Right atrium auricular region (tissue), 2 donors: ENCODE data around the gene ACSF3. TPM values are rescaled to one million over a fixed set of nuclear protein-coding genes. Genes with fewer than 3 reads are reported as not detected.
"Not testable (repeated sequence)": the region's sequence is repeated elsewhere in the genome, so short reads cannot be mapped to it uniquely, and the experiment has no call there.

ENCODE experiments used
- DNase-seq: peaks from one replicate; pipeline ENCODE4 v3.0.0-alpha.2; 2019; ENCODE audit warnings: low spot score
- H3K27ac ChIP-seq, 2 donors: fragments of 200-600 bp; sonication (generic); 1 replicate in 1 of 2; 2 replicates in 1 of 2; pipeline ENCODE4 v1.5.1; 2016 to 2019
- H3K27me3 ChIP-seq, 2 donors: fragments of 200-600 bp; sonication (generic); one replicate each; pipeline versions ENCODE4 v1.5.1 to v1.6.0; 2017 to 2019
- H3K36me3 ChIP-seq: fragments of 200-600 bp; sonication (generic); one replicate; pipeline ENCODE4 v1.5.1; 2016
- H3K4me1 ChIP-seq, 2 donors: fragments of 200-600 bp; sonication (generic); one replicate each; pipeline versions ENCODE4 v1.5.1 to v1.6.0; 2017 to 2019
- H3K4me3 ChIP-seq, 2 donors: fragments of 200-600 bp; sonication (generic); 1 replicate in 1 of 2; 2 replicates in 1 of 2; pipeline ENCODE4 v1.5.1; 2017 to 2019; ENCODE audit warnings: mild to moderate bottlenecking in 1 of 2, moderate library complexity in 1 of 2
- H3K9me3 ChIP-seq, 2 donors: fragments of 200-600 bp; sonication (generic); one replicate each; pipeline ENCODE4 v1.5.1; 2019
- total RNA-seq, 2 donors: library from RNA; depleted of rRNA; stranded (reverse); fragments of >200 nt; gene quantifications; one replicate each; pipeline ENCODE4 v1.1.0, GENCODE V29; 2016
- TF ChIP-seq, protein P1 (sequence below), 2 donors: fragments of 200-600 bp; sonication (generic); IDR thresholded peaks; one replicate each; pipeline ENCODE4 v1.5.1; 2019; ENCODE audit warnings: antibody characterized with exemption in 2 of 2

The ACSF3 gene
- total RNA-seq, 2 donors from 2014 or later = 13.4 to 15.9 TPM

DNA sequence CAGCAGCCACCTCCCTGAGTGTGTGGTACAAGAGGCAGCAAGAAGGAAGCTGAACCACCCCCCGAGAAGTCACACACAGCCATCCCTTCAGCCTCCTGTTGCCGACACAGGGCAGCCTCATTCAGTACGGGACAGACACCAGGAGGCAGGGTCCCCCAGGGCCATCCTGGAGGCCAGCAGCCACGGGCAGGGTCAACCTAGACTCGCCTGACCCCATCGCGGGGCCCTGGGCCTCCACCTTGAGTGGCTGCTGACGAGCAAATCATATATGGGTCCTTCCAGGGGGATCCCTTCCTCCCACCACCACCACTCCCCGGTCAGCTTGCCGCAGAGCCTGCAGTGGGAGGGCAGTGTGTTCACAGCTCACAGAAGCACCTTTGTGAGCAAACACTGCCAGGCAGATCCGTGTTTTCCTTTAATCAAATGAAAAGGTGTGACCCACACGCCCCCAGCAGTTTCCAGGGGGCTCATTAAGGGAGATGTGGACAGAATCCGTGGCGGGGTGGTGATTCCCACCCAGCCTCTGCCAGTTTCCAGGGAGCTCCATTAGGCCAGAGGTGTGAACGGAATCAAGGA is 5.6 kb upstream of the ACSF3 start:
- H3K9me3 ChIP-seq = no peaks in the 10 kb centered on the region
- no peak for DNase-seq
- no peak overlapping the region for H3K4me3 ChIP-seq
- H3K27me3 ChIP-seq = no peaks in the 10 kb centered on the region
- TF ChIP-seq, protein P1, sequence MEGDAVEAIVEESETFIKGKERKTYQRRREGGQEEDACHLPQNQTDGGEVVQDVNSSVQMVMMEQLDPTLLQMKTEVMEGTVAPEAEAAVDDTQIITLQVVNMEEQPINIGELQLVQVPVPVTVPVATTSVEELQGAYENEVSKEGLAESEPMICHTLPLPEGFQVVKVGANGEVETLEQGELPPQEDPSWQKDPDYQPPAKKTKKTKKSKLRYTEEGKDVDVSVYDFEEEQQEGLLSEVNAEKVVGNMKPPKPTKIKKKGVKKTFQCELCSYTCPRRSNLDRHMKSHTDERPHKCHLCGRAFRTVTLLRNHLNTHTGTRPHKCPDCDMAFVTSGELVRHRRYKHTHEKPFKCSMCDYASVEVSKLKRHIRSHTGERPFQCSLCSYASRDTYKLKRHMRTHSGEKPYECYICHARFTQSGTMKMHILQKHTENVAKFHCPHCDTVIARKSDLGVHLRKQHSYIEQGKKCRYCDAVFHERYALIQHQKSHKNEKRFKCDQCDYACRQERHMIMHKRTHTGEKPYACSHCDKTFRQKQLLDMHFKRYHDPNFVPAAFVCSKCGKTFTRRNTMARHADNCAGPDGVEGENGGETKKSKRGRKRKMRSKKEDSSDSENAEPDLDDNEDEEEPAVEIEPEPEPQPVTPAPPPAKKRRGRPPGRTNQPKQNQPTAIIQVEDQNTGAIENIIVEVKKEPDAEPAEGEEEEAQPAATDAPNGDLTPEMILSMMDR (IDR thresholded peaks at IDR 0.05) = no peak
- H3K36me3 ChIP-seq = no peaks in the 10 kb centered on the region
- no peak overlapping the region for H3K27ac ChIP-seq
- H3K4me1 ChIP-seq = peaks cover 0 to 1% of the 10 kb centered on the region in 2 donors

- Histone ChIP-seq H3K9me3 (no peaks in the 10 kb centered on the region), H3K4me1 (peaks cover 0 to 6% of the 10 kb centered on the region in 2 donors), H3K27ac (no peak overlapping the region), H3K27me3 (no peaks in the 10 kb centered on the region), H3K4me3 (no peak overlapping the region), H3K36me3 (no peaks in the 10 kb centered on the region)
- DNase-seq = no peak
- TF ChIP-seq, protein P1 (IDR thresholded peaks at IDR 0.05) = no peak
These were observed 4.5 kb upstream of the ACSF3 start for GRCh38 chr16:89089120-89089519.

- Histone ChIP-seq H3K4me3 (no peak overlapping the region), H3K9me3 (no peaks in the 10 kb centered on the region), H3K4me1 (peaks cover 0 to 16% of the 10 kb centered on the region in 2 donors), H3K36me3 (no peaks in the 10 kb centered on the region), H3K27me3 (no peaks in the 10 kb centered on the region), H3K27ac (no peak overlapping the region)
- DNase-seq = no peak
- TF ChIP-seq, protein P1 (IDR thresholded peaks at IDR 0.05) = no peak
These were observed 3.4 kb upstream of the ACSF3 start for GRCh38 chr16:89090182-89090630.

DNA sequence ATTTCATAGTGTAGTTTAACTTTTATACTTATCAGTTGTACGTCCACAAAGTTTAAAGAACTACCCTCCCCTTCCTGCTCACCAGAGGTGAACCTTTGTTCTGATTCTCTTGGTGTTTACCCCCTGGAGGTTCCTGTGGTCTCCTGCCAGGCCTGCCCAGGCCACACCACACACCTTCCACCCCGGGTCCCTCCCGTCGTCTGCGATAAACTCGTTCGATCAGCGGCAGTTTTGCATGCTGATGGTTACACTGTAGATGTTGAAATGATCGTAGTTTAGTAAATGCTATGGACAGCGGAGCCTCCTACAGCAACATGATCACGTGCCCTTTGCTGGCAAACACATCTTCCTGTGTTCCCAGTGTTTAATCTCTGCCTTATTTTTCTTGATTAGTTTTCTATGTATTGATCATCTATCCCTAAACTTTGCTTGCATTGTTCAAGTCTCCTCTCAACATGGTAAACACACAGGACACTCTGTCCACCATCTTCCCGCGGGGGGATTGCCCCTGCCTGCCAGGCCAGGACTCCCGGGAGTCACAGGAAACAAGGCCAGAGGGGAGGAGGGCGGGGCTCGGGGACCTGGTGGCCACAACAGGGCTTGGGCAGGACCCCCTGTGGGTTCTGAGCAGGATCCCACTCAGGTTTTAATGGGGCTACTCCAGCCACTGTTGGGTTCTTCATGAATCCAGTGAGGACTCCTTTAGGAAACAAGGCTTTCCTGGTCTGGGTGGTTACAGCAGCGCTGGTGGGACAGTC is 2.8 kb upstream of the ACSF3 start:
- no peaks in the 10 kb centered on the region for H3K27me3 ChIP-seq
- DNase-seq = no peak
- no peaks in the 10 kb centered on the region for H3K36me3 ChIP-seq
- TF ChIP-seq, protein P1 (IDR thresholded peaks at IDR 0.05) = no peak
- H3K9me3 ChIP-seq = no peaks in the 10 kb centered on the region
- H3K4me1 ChIP-seq = peaks cover 0 to 17% of the 10 kb centered on the region in 2 donors
- H3K4me3 ChIP-seq = no peak overlapping the region
- H3K27ac ChIP-seq = no peak overlapping the region

GRCh38 chr16:89092013-89092412 is 1.6 kb upstream of the ACSF3 start:
- Histone ChIP-seq H3K36me3 (no peaks in the 10 kb centered on the region), H3K4me3 (no peak overlapping the region), H3K4me1 (peaks cover 0 to 17% of the 10 kb centered on the region in 2 donors), H3K27me3 (no peaks in the 10 kb centered on the region), H3K9me3 (no peaks in the 10 kb centered on the region), H3K27ac (no peak overlapping the region)
- TF ChIP-seq, protein P1 (IDR thresholded peaks at IDR 0.05) = no peak
- DNase-seq = no peak

GRCh38 chr16:89093252-89093601 is 425 bp upstream of the ACSF3 start:
- H3K4me3 ChIP-seq = peak overlapping the region; percentile 76 to 96
- not testable (repeated sequence) for H3K9me3 ChIP-seq, H3K27me3 ChIP-seq, H3K36me3 ChIP-seq, DNase-seq
- peak overlapping the region; percentile 29 to 55 for H3K27ac ChIP-seq
- peaks cover 0 to 30% of the 10 kb centered on the region in 2 donors for H3K4me1 ChIP-seq
